ENCODE data around the gene NACC2. TPM values are rescaled to one million over a fixed set of nuclear protein-coding genes. Genes with fewer than 3 reads are reported as not detected.

Gene NACC2
- total RNA-seq, 2 donors from 2014 or later = 69.2 to 79.7 TPM

GRCh38 chr9:136142414-136142796, 47.3 kb upstream of the NACC2 start:
- H3K4me3 ChIP-seq = no peak overlapping the region
- H3K27ac ChIP-seq = no peak overlapping the region
- no peaks in the 10 kb centered on the region for H3K36me3 ChIP-seq
- no peak for TF ChIP-seq CTCF (IDR thresholded peaks at IDR 0.05)
- no peaks in the 10 kb centered on the region for H3K9me3 ChIP-seq
- H3K4me1 ChIP-seq (ENCODE audit: control insufficient read depth in 1 of 2, low read depth in 2 of 2) = no peaks in the 10 kb centered on the region
- DNase-seq (ENCODE audit: low spot score) (no peak), ATAC-seq (ENCODE audit: insufficient number of reproducible peaks, low FRiP score, low read depth) (no peak)
- no peaks in the 10 kb centered on the region for H3K27me3 ChIP-seq (replicated peaks; ENCODE audit: insufficient read depth)

- DNase-seq (ENCODE audit: low spot score) = no peak
- no peak for TF ChIP-seq CTCF (IDR thresholded peaks at IDR 0.05)
- no peaks in the 10 kb centered on the region for H3K4me1 ChIP-seq (ENCODE audit: control insufficient read depth in 1 of 2, low read depth in 2 of 2)
- H3K36me3 ChIP-seq = no peaks in the 10 kb centered on the region
- no peak overlapping the region for H3K4me3 ChIP-seq
- ATAC-seq (ENCODE audit: insufficient number of reproducible peaks, low FRiP score, low read depth) = no peak
- H3K27ac ChIP-seq = no peak overlapping the region
- H3K27me3 ChIP-seq (replicated peaks; ENCODE audit: insufficient read depth) = no peaks in the 10 kb centered on the region
- no peaks in the 10 kb centered on the region for H3K9me3 ChIP-seq
These were observed 46.8 kb upstream of the NACC2 start for GRCh38 chr9:136141682-136142413.

GRCh38 chr9:136140966-136141365, 45.9 kb upstream of the NACC2 start:
- no peak overlapping the region for H3K27ac ChIP-seq
- ATAC-seq (ENCODE audit: insufficient number of reproducible peaks, low FRiP score, low read depth) (no peak), DNase-seq (ENCODE audit: low spot score) (no peak)
- no peak for TF ChIP-seq CTCF (IDR thresholded peaks at IDR 0.05)
- no peak overlapping the region for H3K4me3 ChIP-seq
- H3K9me3 ChIP-seq = no peaks in the 10 kb centered on the region
- H3K36me3 ChIP-seq = no peaks in the 10 kb centered on the region
- H3K27me3 ChIP-seq (replicated peaks; ENCODE audit: insufficient read depth) = no peaks in the 10 kb centered on the region
- no peaks in the 10 kb centered on the region for H3K4me1 ChIP-seq (ENCODE audit: control insufficient read depth in 1 of 2, low read depth in 2 of 2)

- TF ChIP-seq CTCF (IDR thresholded peaks at IDR 0.05) = no peak
These were observed 45.0 kb upstream of the NACC2 start for GRCh38 chr9:136140046-136140445.

GRCh38 chr9:136138566-136138965, 43.5 kb upstream of the NACC2 start:
- Histone ChIP-seq H3K36me3 (no peaks in the 10 kb centered on the region), H3K4me3 (no peak overlapping the region), H3K27ac (no peak overlapping the region), H3K4me1 (ENCODE audit: control insufficient read depth in 1 of 2, low read depth in 2 of 2) (peaks cover 0 to 2% of the 10 kb centered on the region in 2 donors), H3K9me3 (no peaks in the 10 kb centered on the region), H3K27me3 (replicated peaks; ENCODE audit: insufficient read depth) (peaks cover under 1% of the 10 kb centered on the region)
- DNase-seq (ENCODE audit: low spot score) (no peak), ATAC-seq (ENCODE audit: insufficient number of reproducible peaks, low FRiP score, low read depth) (no peak)
- no peak for TF ChIP-seq CTCF (IDR thresholded peaks at IDR 0.05)

More at GRCh38 chr9:136140046-136140445, 45.0 kb upstream of the NACC2 start:
- H3K36me3 ChIP-seq = no peaks in the 10 kb centered on the region
- no peaks in the 10 kb centered on the region for H3K9me3 ChIP-seq
- H3K4me1 ChIP-seq (ENCODE audit: control insufficient read depth in 1 of 2, low read depth in 2 of 2) = no peaks in the 10 kb centered on the region
- no peak for ATAC-seq (ENCODE audit: insufficient number of reproducible peaks, low FRiP score, low read depth)
- no peak overlapping the region for H3K27ac ChIP-seq
- no peak overlapping the region for H3K4me3 ChIP-seq
- no peaks in the 10 kb centered on the region for H3K27me3 ChIP-seq (replicated peaks; ENCODE audit: insufficient read depth)
- no peak for DNase-seq (ENCODE audit: low spot score)

All from thoracic aorta (tissue), 2 donors.